ENCODE data around the gene RBM4. TPM values are rescaled to one million over a fixed set of nuclear protein-coding genes. Genes with fewer than 3 reads are reported as not detected.

The RBM4 gene
- total and polyA plus RNA-seq, 7 experiments from 2014 or later: 139 to 284 (median 211) TPM

DNA sequence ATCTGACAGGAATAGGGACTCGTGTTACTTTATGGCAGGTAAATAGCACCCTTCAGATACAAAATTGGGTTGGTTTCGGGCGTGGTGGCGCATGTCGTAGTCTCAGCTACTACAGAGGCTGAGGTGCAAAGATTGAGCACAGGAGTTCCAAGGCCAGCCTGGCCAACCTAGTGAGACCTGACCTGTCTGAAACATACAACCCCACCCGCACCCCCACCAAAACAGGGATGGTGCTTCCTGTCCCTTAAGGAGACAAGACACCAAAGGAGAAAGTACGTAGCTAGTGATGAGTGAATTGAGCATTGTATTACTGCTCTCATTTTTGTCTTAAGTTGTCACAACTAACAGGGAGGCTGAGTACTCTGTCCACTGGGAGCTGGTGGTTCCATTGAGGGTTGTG is 14.1 kb downstream of the RBM4 start:
- Histone ChIP-seq H3K36me3 (ENCODE audit: control insufficient read depth in 2 of 3, insufficient read depth in 3 of 3, low read length in 3 of 3) (peaks cover 8 to 47% (median 8%) of the 10 kb centered on the region in 3 experiments), H3K4me3 (ENCODE audit: low read length) (no peak overlapping the region), H3K27ac (ENCODE audit: low read depth, low read length) (no peak overlapping the region), H3K27me3 (ENCODE audit: control insufficient read depth in 2 of 2, insufficient read depth in 2 of 2, low read length in 2 of 2) (no peaks in the 10 kb centered on the region), H3K4me1 (ENCODE audit: control insufficient read depth in 2 of 2, insufficient read depth in 2 of 2, low read length in 2 of 2) (no peaks in the 10 kb centered on the region), H3K9me3 (ENCODE audit: control insufficient read depth in 2 of 3, low read length in 3 of 3) (no peaks in the 10 kb centered on the region)
- peaks cover 14 to 52% (median 42%) of the 10 kb centered on the region in 7 donors for H3K4me1 Mint-ChIP-seq
- DNase-seq (no peak), ATAC-seq (no peak)
- intact Hi-C loops (cut with micrococcal nuclease): loop anchor here in 1 of 2 donors (2.0 kb wide), 1 partner anchor 14 kb away; the partner anchor contains the start of gene RBM4
- no peaks in the 10 kb centered on the region for H3K9me3 Mint-ChIP-seq
- POLR2A ChIA-PET: interaction anchor here (0.8 to 1.7 kb wide), 4 partner anchors 8 to 83 kb away, joined by 3 to 7 read pairs (median 4); partner anchors contain the start of gene RBM14
- peaks cover 0 to 28% (median 23%) of the 10 kb centered on the region in 5 donors for H3K36me3 Mint-ChIP-seq
- CTCF ChIA-PET: no interaction called here
- peak overlapping the region in 5 of 9 donors; percentile 38 to 76 (median 49) for H3K27ac Mint-ChIP-seq
- no peaks in the 10 kb centered on the region for H3K27me3 Mint-ChIP-seq
- H3K4me3 Mint-ChIP-seq: peak overlapping the region in 3 of 10 donors; percentile 14 to 36 (median 31)

GRCh38 chr11:66653123-66653522 is 14.6 kb downstream of the RBM4 start:
- ChIA-PET CTCF (no interaction called here), POLR2A (interaction anchor here (0.8 to 1.7 kb wide), 3 partner anchors 8 to 84 kb away, joined by 3 to 7 read pairs (median 4); partner anchors contain the start of gene RBM14)
- Histone ChIP-seq H3K36me3 (ENCODE audit: control insufficient read depth in 2 of 3, insufficient read depth in 3 of 3, low read length in 3 of 3) (peaks cover 8 to 44% (median 8%) of the 10 kb centered on the region in 3 experiments), H3K27ac (ENCODE audit: low read depth, low read length) (no peak overlapping the region), H3K4me3 (ENCODE audit: low read length) (no peak overlapping the region), H3K4me1 (ENCODE audit: control insufficient read depth in 2 of 2, insufficient read depth in 2 of 2, low read length in 2 of 2) (no peaks in the 10 kb centered on the region), H3K9me3 (ENCODE audit: control insufficient read depth in 2 of 3, low read length in 3 of 3) (no peaks in the 10 kb centered on the region), H3K27me3 (ENCODE audit: control insufficient read depth in 2 of 2, insufficient read depth in 2 of 2, low read length in 2 of 2) (no peaks in the 10 kb centered on the region)
- no peak for DNase-seq
- Mint-ChIP-seq H3K4me3 (no peak overlapping the region), H3K9me3 (no peaks in the 10 kb centered on the region), H3K27me3 (no peaks in the 10 kb centered on the region), H3K4me1 (peaks cover 12 to 49% (median 39%) of the 10 kb centered on the region in 7 donors), H3K27ac (peak overlapping the region in 6 of 9 donors; percentile 38 to 76 (median 50)), H3K36me3 (peaks cover 0 to 26% (median 21%) of the 10 kb centered on the region in 5 donors)
- ATAC-seq: no peak
- intact Hi-C loops (cut with micrococcal nuclease): loop anchor here in 1 of 2 donors (2.0 kb wide), 1 partner anchor 14 kb away; the partner anchor contains the start of gene RBM4

DNA sequence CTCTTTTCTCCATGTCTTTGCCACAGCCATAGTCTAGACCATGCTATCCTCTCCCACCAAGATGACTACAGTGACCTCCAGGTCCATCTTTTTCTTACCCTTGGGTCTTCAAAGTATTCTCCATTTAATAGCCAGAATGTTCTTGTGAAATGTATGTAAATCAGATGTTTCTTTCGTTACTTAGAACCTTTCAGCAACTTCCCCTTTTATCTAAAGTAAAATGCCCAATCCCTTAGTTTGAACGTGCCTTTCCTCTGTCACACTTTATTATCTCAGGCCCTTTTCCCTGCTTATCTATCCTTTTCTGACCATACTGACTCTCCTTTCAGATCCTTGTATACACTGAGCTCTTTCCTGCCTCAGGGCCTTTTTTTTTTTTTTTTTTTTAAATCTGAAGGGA is 21.3 kb downstream of the RBM4 start:
- Mint-ChIP-seq H3K27me3 (no peaks in the 10 kb centered on the region), H3K4me3 (no peak overlapping the region), H3K36me3 (peaks cover 3 to 19% (median 10%) of the 10 kb centered on the region in 5 donors), H3K9me3 (no peaks in the 10 kb centered on the region), H3K27ac (peak overlapping the region in 7 of 9 donors; percentile 3 to 83 (median 48)), H3K4me1 (peaks cover 6 to 27% (median 22%) of the 10 kb centered on the region in 7 donors)
- Histone ChIP-seq H3K4me3 (ENCODE audit: low read length) (no peak overlapping the region), H3K36me3 (ENCODE audit: control insufficient read depth in 2 of 3, insufficient read depth in 3 of 3, low read length in 3 of 3) (peaks cover 0 to 44% (median 5%) of the 10 kb centered on the region in 3 experiments), H3K4me1 (ENCODE audit: control insufficient read depth in 2 of 2, insufficient read depth in 2 of 2, low read length in 2 of 2) (no peaks in the 10 kb centered on the region), H3K27me3 (ENCODE audit: control insufficient read depth in 2 of 2, insufficient read depth in 2 of 2, low read length in 2 of 2) (no peaks in the 10 kb centered on the region), H3K27ac (ENCODE audit: low read depth, low read length) (no peak overlapping the region), H3K9me3 (ENCODE audit: control insufficient read depth in 2 of 3, low read length in 3 of 3) (no peaks in the 10 kb centered on the region)
- ChIA-PET CTCF (interaction anchor here (0.5 to 0.6 kb wide), 2 partner anchors 21 to 242 kb away, joined by 4 to 5 read pairs; partner anchors contain the start of gene RBM4), POLR2A (interaction anchor here (0.7 to 1.4 kb wide), 5 partner anchors 13 to 40 kb away, joined by 3 to 8 read pairs (median 3); no protein-coding TSS in a partner anchor)
- ATAC-seq (no peak), DNase-seq (no peak)
- intact Hi-C loops (cut with micrococcal nuclease): no loop called here

- ChIA-PET CTCF (interaction anchor here (0.7 to 1.1 kb wide), 2 partner anchors 14 to 255 kb away, joined by 3 read pairs; partner anchors contain the start of gene RBM4B), POLR2A (interaction anchor here (0.6 to 1.5 kb wide), 4 partner anchors 14 to 504 kb away, joined by 3 to 9 read pairs (median 5); partner anchors contain the start of genes RBM4 and RBM4B)
- peak overlapping the region in 2 of 9 donors; percentile 17 to 36 for H3K27ac Mint-ChIP-seq
- no peaks in the 10 kb centered on the region for H3K4me1 ChIP-seq (ENCODE audit: control insufficient read depth in 2 of 2, insufficient read depth in 2 of 2, low read length in 2 of 2)
- intact Hi-C loops (cut with micrococcal nuclease): loop anchor here in 1 of 2 donors (2.0 kb wide), 1 partner anchor 19 kb away; no protein-coding TSS in a partner anchor
- no peaks in the 10 kb centered on the region for H3K9me3 ChIP-seq (ENCODE audit: control insufficient read depth in 2 of 3, low read length in 3 of 3)
- H3K4me1 Mint-ChIP-seq: peaks cover 17 to 54% (median 49%) of the 10 kb centered on the region in 7 donors
- H3K27me3 Mint-ChIP-seq: no peaks in the 10 kb centered on the region
- H3K36me3 ChIP-seq (ENCODE audit: control insufficient read depth in 2 of 3, insufficient read depth in 3 of 3, low read length in 3 of 3): peaks cover 0 to 63% (median 10%) of the 10 kb centered on the region in 3 experiments
- H3K36me3 Mint-ChIP-seq: peaks cover 6 to 35% (median 8%) of the 10 kb centered on the region in 5 donors
- ATAC-seq (peak; percentile 12), DNase-seq (no peak)
- no peaks in the 10 kb centered on the region for H3K9me3 Mint-ChIP-seq
- H3K27ac ChIP-seq (ENCODE audit: low read depth, low read length): no peak overlapping the region
- H3K4me3 ChIP-seq (ENCODE audit: low read length): no peak overlapping the region
- no peaks in the 10 kb centered on the region for H3K27me3 ChIP-seq (ENCODE audit: control insufficient read depth in 2 of 2, insufficient read depth in 2 of 2, low read length in 2 of 2)
- H3K4me3 Mint-ChIP-seq: no peak overlapping the region
Measured at GRCh38 chr11:66663741-66664296, 25.3 kb downstream of the RBM4 start.

DNA sequence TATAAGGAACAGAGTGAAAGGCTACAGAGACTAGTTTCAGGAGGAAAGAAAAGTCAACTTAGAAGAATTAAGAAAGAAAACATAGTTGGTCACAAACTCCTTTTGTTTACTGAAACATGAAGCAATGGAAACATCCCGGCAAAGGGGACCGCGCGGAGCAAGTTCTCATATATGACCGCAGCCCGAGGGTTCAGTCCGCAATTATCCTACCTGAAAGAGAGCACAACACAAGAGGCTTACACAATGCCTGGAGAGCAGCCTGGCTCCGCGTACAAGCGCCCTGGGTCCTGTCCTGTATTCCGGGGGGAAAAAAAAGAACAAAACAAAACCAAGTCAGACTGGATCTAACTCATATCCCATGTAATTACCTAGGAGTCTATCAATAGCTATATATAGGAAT is 26.9 kb downstream of the RBM4 start:
- Mint-ChIP-seq H3K9me3 (no peaks in the 10 kb centered on the region), H3K4me3 (no peak overlapping the region), H3K36me3 (peaks cover 0 to 32% (median 9%) of the 10 kb centered on the region in 5 donors), H3K27ac (peak overlapping the region in 6 of 9 donors; percentile 6 to 65 (median 24)), H3K4me1 (peaks cover 13 to 61% (median 52%) of the 10 kb centered on the region in 7 donors), H3K27me3 (no peaks in the 10 kb centered on the region)
- CTCF ChIA-PET: no interaction called here
- intact Hi-C loops (cut with micrococcal nuclease): no loop called here
- Histone ChIP-seq H3K4me3 (ENCODE audit: low read length) (no peak overlapping the region), H3K27ac (ENCODE audit: low read depth, low read length) (no peak overlapping the region), H3K36me3 (ENCODE audit: control insufficient read depth in 2 of 3, insufficient read depth in 3 of 3, low read length in 3 of 3) (peaks cover 0 to 61% (median 10%) of the 10 kb centered on the region in 3 experiments), H3K9me3 (ENCODE audit: control insufficient read depth in 2 of 3, low read length in 3 of 3) (no peaks in the 10 kb centered on the region), H3K4me1 (ENCODE audit: control insufficient read depth in 2 of 2, insufficient read depth in 2 of 2, low read length in 2 of 2) (no peaks in the 10 kb centered on the region), H3K27me3 (ENCODE audit: control insufficient read depth in 2 of 2, insufficient read depth in 2 of 2, low read length in 2 of 2) (no peaks in the 10 kb centered on the region)
- POLR2A ChIA-PET: interaction anchor here (1.0 to 2.6 kb wide), 3 partner anchors 12 to 27 kb away, joined by 3 to 13 read pairs (median 4); partner anchors contain the start of genes RBM4 and RBM4B
- DNase-seq (no peak), ATAC-seq (no peak)

DNA sequence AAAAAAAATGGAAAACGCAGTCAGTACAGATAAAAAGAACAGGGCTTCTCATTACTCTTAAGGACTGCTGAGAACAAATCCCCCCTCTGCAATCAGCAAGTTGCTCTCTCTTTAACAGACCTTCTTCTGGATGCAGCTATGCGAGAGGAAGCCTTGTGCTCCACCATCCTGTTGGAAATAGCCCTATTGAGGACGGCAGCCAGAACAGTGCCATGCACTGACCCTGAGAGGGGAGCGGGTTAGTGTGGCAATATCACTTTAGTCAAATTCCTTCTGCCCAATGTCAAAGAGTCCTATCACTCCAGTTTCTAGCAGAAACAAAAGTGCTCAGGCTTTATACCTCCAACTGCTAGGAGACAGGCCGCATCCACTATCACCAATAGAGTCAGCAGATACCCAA is 32.3 kb downstream of the RBM4 start:
- Mint-ChIP-seq H3K27me3 (no peaks in the 10 kb centered on the region), H3K36me3 (peaks cover 0 to 14% (median 6%) of the 10 kb centered on the region in 5 donors)
- POLR2A ChIA-PET: no interaction called here

More for the DNA sequence above, 32.3 kb downstream of the RBM4 start:
- DNase-seq (no peak), ATAC-seq (no peak)
- Histone ChIP-seq H3K4me3 (ENCODE audit: low read length) (no peak overlapping the region), H3K36me3 (ENCODE audit: control insufficient read depth in 2 of 3, insufficient read depth in 3 of 3, low read length in 3 of 3) (peaks cover 0 to 46% (median 10%) of the 10 kb centered on the region in 3 experiments), H3K9me3 (ENCODE audit: control insufficient read depth in 2 of 3, low read length in 3 of 3) (no peaks in the 10 kb centered on the region), H3K27ac (ENCODE audit: low read depth, low read length) (no peak overlapping the region), H3K27me3 (ENCODE audit: control insufficient read depth in 2 of 2, insufficient read depth in 2 of 2, low read length in 2 of 2) (no peaks in the 10 kb centered on the region), H3K4me1 (ENCODE audit: control insufficient read depth in 2 of 2, insufficient read depth in 2 of 2, low read length in 2 of 2) (peaks cover 6 to 20% of the 10 kb centered on the region in 2 donors)
- Mint-ChIP-seq H3K9me3 (no peaks in the 10 kb centered on the region), H3K27ac (peak overlapping the region in 7 of 9 donors; percentile 18 to 81 (median 48)), H3K4me1 (peaks cover 18 to 81% (median 62%) of the 10 kb centered on the region in 7 donors), H3K4me3 (peak overlapping the region in 1 of 10 donors; percentile 34)
- intact Hi-C loops (cut with micrococcal nuclease): no loop called here
- CTCF ChIA-PET: no interaction called here
